Measurements from ENCODE around the gene PTPRD.

PTPRD gene

DNA sequence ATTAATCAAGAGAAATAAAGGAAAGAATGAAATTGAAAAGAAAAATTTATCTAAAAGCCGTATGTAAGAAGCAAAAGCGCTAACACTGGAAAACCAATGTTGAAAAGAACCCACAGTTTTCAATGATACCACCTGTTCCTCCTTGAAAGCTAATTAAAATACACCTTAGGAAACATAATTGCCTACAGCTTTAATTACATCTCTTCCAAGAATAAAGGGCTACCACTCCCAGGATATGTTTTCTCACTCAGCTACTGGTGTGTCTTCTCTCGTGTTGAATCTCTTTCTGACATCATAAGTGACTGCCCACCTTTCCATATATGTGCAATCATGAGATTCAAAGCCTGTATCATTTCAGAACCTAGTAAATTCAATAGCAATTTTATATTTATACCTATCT, 1932.6 kb downstream of the PTPRD start:
- DNase-seq (ENCODE audit: low spot score): no peak

- no peak for DNase-seq (ENCODE audit: low spot score)
These were observed 1933.4 kb downstream of the PTPRD start for GRCh38 chr9:8679371-8679822.

GRCh38 chr9:8677741-8678140, 1935.1 kb downstream of the PTPRD start:
- DNase-seq (ENCODE audit: low spot score): no peak

DNA sequence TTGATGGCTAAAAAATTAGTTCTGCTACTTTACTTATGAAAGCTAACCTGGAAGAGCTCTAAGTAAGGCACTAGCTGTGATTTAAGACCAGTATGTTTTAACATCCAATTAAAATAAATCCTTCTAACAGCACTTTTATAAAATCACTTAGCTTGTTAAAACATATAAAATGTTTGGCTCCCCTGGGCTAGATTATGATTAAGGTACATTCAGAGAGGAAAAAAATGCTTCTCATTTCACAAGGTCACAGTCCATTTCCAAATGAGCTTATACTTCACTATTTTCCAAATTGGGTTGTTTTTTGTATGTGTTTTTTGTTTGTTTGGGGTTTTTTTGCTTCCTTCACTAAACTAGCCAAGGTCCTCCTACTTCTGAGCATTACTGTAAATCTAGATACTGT, 1938.3 kb downstream of the PTPRD start:
- DNase-seq (ENCODE audit: low spot score): no peak

DNA sequence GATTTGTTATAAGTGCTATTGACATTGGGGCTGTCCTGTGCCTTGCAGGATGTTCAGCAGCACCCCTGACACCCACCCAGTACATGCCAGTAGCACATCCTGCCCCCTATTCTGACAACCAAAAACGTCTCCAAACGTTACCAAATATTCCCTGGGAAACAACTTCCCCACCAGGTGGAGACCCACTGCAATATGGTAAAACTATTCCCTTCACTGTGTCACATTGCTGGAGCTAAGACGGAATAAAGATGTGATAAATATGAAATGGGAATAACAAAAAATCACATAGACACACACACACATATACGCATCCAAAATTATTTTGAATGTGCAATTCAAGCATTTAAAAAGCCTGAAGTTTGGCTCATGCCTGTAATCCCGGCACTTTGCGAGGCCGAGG, 1939.0 kb downstream of the PTPRD start:
- DNase-seq (ENCODE audit: low spot score): no peak

GRCh38 chr9:8670751-8671150, 1942.1 kb downstream of the PTPRD start:
- no peak for DNase-seq (ENCODE audit: low spot score)

DNA sequence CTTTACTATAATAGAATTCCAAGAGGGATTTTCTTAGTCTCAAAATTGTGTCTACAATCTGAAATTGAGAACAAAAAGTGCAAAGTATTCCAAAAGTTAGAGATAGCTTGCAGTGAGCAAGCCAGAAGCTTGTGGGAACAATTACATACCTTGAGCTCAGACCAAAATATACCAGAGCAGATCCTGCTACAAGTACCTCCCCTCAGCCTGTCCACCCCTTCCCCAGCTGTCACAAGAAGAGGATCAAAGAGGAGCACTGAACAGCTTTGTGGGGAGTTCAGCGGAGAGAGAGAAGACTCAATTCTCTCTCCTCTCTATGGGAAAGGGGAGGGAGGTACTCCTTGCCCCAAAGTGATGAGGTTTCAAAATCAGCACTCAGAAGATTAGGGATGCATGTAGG, 1944.1 kb downstream of the PTPRD start:
- no peak for DNase-seq (ENCODE audit: low spot score)

- no peak for DNase-seq (ENCODE audit: low spot score)
These were observed 1944.6 kb downstream of the PTPRD start for GRCh38 chr9:8668231-8668630.

GRCh38 chr9:8666060-8666459, 1946.7 kb downstream of the PTPRD start:
- no peak for DNase-seq (ENCODE audit: low spot score)

- DNase-seq (ENCODE audit: low spot score): no peak
These were observed 1952.4 kb downstream of the PTPRD start for GRCh38 chr9:8660383-8660782.

GRCh38 chr9:8659108-8659507, 1953.7 kb downstream of the PTPRD start:
- DNase-seq (ENCODE audit: low spot score): no peak

DNA sequence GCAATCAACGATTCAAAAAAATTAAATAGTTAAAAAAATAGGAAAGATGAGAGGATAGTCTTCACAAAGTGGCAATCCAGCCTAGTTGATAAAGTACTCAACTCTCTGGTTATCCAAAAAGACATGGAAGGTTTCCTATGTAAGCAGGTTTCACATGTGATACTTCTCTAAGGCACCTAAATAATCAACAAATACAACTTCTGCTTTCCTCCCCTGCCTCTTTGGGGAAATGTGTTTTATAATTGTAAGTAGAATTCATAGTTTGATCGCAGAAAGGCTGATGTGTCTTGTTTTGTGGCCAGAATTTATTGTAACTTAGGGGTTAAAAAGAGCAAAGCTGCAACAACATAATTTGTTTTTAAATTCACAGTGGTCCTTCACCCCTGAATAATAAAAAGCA, 1957.7 kb downstream of the PTPRD start:
- DNase-seq (ENCODE audit: low spot score): no peak

DNA sequence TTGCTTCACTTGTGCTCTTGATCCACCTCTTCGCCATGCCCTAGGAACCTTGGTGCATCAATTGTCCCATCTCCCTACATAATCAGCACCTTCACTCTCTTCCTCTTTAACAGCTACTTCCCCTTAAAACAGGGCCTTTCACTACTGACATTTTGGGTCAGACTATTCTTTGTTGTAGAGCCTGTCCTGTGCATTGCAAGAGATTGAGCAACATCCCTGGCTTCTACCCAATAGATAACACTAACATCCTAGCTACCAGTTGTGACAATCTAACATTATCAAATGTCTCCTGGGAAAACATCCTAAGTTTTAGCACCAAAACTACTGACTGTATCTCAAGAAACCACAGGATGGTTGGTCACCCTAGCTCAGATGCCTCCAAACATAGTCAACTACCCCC, 1958.9 kb downstream of the PTPRD start:
- no peak for DNase-seq (ENCODE audit: low spot score)

DNA sequence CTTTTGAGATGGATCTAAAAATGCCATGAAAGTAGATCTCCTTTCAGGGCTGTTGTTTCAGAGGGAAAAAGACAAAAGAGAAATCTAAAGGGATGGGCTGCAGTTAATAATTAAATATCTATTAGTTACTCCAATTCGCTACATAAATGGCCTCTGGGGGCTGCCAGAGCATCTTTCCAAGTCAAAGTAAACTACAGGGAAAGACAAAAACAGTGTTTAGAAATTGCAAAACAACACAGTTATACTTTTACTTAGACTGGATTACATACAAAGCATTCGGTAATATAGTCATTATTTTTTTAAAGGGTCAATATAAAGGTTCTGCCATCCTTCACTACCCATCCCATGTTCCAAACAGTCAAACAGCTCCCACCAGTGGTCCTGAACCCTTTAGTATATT, 1959.7 kb downstream of the PTPRD start:
- no peak for DNase-seq (ENCODE audit: low spot score)

GRCh38 chr9:8652255-8652654, 1960.5 kb downstream of the PTPRD start:
- no peak for DNase-seq (ENCODE audit: low spot score)

GRCh38 chr9:8651846-8652215, 1961.0 kb downstream of the PTPRD start:
- no peak for DNase-seq (ENCODE audit: low spot score)

GRCh38 chr9:8651070-8651845, 1961.5 kb downstream of the PTPRD start:
- DNase-seq (ENCODE audit: low spot score): no peak

DNA sequence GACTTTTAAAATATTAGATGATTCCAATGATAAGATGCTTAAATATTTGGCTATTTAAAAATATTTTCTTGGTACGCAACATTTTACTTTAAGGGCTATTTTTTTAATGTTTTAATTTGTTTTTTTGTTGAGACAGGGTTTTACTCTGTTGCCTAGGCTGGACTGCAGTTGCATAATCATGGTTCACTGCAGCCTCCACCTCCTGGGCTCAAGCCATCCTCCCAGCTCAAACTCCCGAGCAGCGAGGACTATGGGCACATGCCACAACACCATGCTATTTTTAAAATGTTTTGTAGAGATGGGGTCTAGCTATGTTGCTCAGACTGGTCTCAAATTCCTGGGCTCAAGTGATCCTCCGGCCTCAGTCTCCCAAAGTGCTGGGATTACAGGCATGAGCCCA, 1963.0 kb downstream of the PTPRD start:
- DNase-seq (ENCODE audit: low spot score): no peak

- DNase-seq (ENCODE audit: low spot score): no peak
These were observed 1963.6 kb downstream of the PTPRD start for GRCh38 chr9:8649160-8649559.

GRCh38 chr9:8648271-8648845, 1964.4 kb downstream of the PTPRD start:
- no peak for DNase-seq (ENCODE audit: low spot score)

GRCh38 chr9:8647824-8648223, 1965.0 kb downstream of the PTPRD start:
- no peak for DNase-seq (ENCODE audit: low spot score)

DNA sequence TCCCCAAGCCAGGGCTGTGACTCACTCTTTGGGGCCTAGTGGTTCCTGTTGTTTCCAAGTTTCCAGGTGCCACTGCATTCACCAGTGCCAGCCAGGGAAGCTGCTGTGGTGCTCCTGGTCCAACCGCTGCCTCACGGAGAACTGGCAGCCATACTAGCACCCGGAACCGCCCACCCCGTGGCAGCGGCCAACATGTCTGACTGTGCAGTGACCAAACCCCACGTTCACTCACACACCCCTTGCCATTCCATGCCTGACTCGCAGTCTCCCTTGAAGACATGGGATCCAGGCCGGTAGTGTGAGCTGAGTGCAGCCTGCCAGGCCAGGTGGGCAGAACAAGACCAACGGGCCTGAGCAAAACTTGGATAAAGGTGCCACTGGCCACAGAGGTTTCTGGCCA, 1968.2 kb downstream of the PTPRD start:
- no peak for DNase-seq (ENCODE audit: low spot score)

DNA sequence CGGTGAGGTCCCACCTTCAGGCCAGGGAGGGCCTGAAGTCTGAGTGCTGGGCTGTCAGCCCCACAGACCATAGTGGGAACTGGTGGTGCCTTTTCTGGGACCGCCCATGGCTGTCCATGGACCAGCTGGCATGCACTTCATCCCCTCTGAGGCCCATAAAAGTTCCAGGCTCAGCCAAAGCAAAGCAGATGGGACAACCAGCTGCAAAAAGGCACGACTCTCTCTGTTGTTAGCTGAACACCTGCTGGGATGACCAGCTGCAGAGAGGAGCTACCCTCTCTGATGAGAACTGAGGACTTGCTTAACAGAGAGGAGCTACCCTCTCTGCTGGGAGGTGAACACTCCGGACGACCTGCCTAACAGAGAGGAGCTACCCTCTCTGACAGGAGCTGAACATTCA, 1968.9 kb downstream of the PTPRD start:
- no peak for DNase-seq (ENCODE audit: low spot score)

GRCh38 chr9:8643464-8643863, 1969.3 kb downstream of the PTPRD start:
- no peak for DNase-seq (ENCODE audit: low spot score)

Data from iPS-NIHi11 (cell line).